Measurements from ENCODE around the gene KIAA1549. TPM values are rescaled to one million over a fixed set of nuclear protein-coding genes. Genes with fewer than 3 reads are reported as not detected.

Gene KIAA1549
- total and polyA plus RNA-seq, 10 of the 15 experiments (the other 5 are each of a cell fraction or from before 2014, with no cell fraction given), result 0.02 to 0.82 (median 0.22) TPM

GRCh38 chr7:138913783-138914182, 67.4 kb downstream of the KIAA1549 start (continued):
- TF ChIP-seq USF2 (IDR thresholded peaks at IDR 0.05; ENCODE audit: borderline replicate concordance, low read depth, low read length) (no peak), REST (IDR thresholded peaks at IDR 0.05; ENCODE audit: low read depth, low read length) (no peak)

- no peaks in the 10 kb centered on the region for H3K9me3 ChIP-seq (replicated peaks; ENCODE audit: control insufficient read depth, insufficient read depth, low read length)
- no peaks in the 10 kb centered on the region for H3K4me1 ChIP-seq (ENCODE audit: control insufficient read depth, insufficient read depth, low read length)
- no peak overlapping the region for H3K4me3 ChIP-seq
- H3K4me2 ChIP-seq (ENCODE audit: control insufficient read depth, insufficient read depth), result no peak overlapping the region
- SMC1A ChIA-PET (ENCODE audit: uncharacterized antibody, unreplicated experiment), result no interaction called here
- H4K20me1 ChIP-seq (ENCODE audit: control insufficient read depth, insufficient read depth), result no peaks in the 10 kb centered on the region
- CTCF ChIA-PET, result no interaction called here
- POLR2A ChIA-PET, result no interaction called here
- RAD21 ChIA-PET (ENCODE audit: unreplicated experiment), result no interaction called here
- ATAC-seq (no peak), DNase-seq (ENCODE audit: low read depth, low spot score) (no peak), FAIRE-seq (no peak)
- no peak overlapping the region for H3K9ac ChIP-seq (ENCODE audit: control insufficient read depth, insufficient read depth, low read length)
- TF ChIP-seq CBFB (IDR thresholded peaks at IDR 0.05; ENCODE audit: low read depth), result no peak
- no peak for TF ChIP-seq JUNB (IDR thresholded peaks at IDR 0.05)
- no peak for TF ChIP-seq SMC3 (IDR thresholded peaks at IDR 0.05; ENCODE audit: borderline replicate concordance, low read length)
- TF ChIP-seq WRNIP1 (IDR thresholded peaks at IDR 0.05; ENCODE audit: borderline replicate concordance, low read depth, low read length), result no peak
- H3K27me3 ChIP-seq (replicated peaks in 1 of 2; ENCODE audit: control insufficient read depth in 2 of 2, insufficient read depth in 2 of 2, low read length in 1 of 2), result peaks cover 0 to 3% of the 10 kb centered on the region in 2 experiments; a peak in 2 of 4 replicates
- H2AFZ ChIP-seq (ENCODE audit: control insufficient read depth, low read depth, low read length), result no peak overlapping the region
- no peak overlapping the region for H3K27ac ChIP-seq (ENCODE audit: control insufficient read depth, insufficient read depth)
- no peaks in the 10 kb centered on the region for H3K36me3 ChIP-seq (ENCODE audit: control insufficient read depth in 2 of 2, insufficient read depth in 2 of 2, low read length in 1 of 2)
- 73% methylated on average over 6 of the region's 6 CpGs for WGBS (ENCODE audit: insufficient coverage, insufficient replicate concordance, low lambda C conversion rate, missing lambda C conversion rate)
- BruUV-seq (replicated peaks), result no TSS peak
- H3K79me2 ChIP-seq (ENCODE audit: control insufficient read depth, insufficient read depth, low read length), result no peaks in the 10 kb centered on the region
- in situ Hi-C loops (cut with MboI), result no loop called here
- intact Hi-C loops (cut with micrococcal nuclease; ENCODE audit: unreplicated experiment), result no loop called here
These were observed 70.2 kb downstream of the KIAA1549 start for GRCh38 chr7:138911007-138911406.
